D721Med (cell line): Measurements from ENCODE around the gene VPS52.

Experiments used
- DNase-seq: peaks from one replicate; pipeline ENCODE4 v3.0.0; 2011; ENCODE audit warnings: low spot score; ENCODE audit not compliant: insufficient read length
- FAIRE-seq: peaks from 2 replicates; lab custom pipeline; 2011; peaks lifted over from hg19 to GRCh38; lab: Jason Lieb, UNC
- TF ChIP-seq, protein P1 (sequence below): IDR thresholded peaks from 2 replicates; pipeline ENCODE4 v1.5.1; 2012; ENCODE audit warnings: mild to moderate bottlenecking, control low read depth; ENCODE audit not compliant: insufficient read depth; ENCODE audit errors: missing control alignments

VPS52 gene

DNA sequence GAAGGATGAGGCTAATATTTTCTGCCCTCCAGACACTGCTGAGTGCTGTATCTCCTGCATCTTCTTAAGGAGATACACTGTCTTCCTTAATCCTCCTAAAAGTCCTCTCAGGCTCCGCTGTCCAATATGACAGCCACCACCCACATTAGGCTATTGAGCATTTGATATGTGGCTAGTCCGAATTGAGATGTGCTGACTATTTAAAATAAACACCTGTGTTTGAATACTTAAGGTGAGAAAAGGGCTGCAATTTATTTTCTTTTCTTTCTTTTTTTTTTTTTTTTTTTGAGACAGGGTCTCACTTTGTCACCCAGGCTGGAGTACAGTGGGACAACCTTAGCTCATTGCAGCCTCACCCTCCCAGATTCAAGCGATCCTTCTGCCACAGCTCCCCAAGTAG is 30.2 kb upstream of the VPS52 start:
- TF ChIP-seq, protein P1, sequence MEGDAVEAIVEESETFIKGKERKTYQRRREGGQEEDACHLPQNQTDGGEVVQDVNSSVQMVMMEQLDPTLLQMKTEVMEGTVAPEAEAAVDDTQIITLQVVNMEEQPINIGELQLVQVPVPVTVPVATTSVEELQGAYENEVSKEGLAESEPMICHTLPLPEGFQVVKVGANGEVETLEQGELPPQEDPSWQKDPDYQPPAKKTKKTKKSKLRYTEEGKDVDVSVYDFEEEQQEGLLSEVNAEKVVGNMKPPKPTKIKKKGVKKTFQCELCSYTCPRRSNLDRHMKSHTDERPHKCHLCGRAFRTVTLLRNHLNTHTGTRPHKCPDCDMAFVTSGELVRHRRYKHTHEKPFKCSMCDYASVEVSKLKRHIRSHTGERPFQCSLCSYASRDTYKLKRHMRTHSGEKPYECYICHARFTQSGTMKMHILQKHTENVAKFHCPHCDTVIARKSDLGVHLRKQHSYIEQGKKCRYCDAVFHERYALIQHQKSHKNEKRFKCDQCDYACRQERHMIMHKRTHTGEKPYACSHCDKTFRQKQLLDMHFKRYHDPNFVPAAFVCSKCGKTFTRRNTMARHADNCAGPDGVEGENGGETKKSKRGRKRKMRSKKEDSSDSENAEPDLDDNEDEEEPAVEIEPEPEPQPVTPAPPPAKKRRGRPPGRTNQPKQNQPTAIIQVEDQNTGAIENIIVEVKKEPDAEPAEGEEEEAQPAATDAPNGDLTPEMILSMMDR, result no peak
- no peak for FAIRE-seq

DNA sequence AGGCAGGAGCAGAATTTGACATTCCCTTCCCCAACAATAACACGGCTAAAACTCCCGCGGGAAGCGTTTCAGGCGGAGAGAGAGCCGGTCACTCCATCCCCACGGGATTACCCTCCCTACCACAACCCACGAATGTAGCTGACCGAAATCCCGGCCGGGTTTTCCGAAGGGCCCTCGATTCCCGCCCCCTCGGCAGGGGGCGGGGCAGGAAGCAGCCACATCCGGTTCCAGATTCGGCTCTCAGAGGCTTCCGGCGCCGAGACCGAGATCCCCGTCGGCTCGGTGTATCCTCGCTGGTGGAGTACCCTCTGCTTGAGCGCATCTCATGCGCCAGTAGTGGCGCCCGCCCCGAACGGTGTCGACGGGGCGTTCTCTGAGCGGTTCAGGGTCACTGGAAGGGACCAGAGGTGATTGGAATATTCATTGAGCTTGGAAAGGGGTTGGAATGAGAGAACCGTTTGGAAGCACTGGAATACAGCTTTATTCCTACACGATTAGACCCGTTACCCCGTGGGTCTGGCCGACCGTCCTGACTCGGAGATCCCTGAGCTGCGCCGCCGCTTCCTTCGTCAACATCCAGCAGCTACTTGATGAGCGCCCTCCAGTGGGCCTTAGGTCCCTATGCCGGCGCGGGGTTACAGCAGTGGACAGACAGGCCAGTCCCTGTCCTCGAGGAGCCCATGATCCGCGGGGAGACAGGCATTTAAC is 27.7 kb upstream of the VPS52 start:
- peak; percentile 78 for DNase-seq
- TF ChIP-seq, protein P1, result peak; percentile 64
- FAIRE-seq, result no peak

More for the DNA sequence above, 30.2 kb upstream of the VPS52 start:
- no peak for DNase-seq

DNA sequence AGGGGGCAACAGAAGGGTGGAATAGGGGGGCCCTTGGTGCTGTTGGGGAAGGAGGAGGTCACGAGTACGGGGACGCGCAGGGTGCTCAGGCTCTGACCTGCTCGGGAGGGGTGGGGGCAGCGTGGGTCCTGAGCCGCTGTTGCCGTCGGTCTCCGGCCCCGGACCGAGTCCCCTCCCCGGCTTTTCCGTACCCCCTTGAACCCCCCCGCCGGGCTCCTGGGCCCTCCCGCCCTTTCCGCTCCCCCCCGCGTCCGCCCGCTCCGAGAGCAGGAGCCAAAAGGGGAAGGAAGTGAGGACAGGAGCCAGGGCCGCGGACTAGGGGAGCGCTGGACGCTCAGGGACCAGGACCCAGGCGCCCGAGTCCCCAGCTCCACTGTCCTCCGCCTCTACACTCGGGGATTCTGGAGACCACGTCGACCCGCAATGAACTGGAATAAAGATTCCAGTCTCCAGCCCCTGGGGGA is 27.1 kb upstream of the VPS52 start, which contains the start of gene RGL2:
TSS of gene RGL2 (minus strand) at position 170 of the 464 bp plus-strand sequence. CDS start 332 bp downstream, outside the sequence.
- no peak for DNase-seq
- TF ChIP-seq, protein P1, result no peak
- FAIRE-seq, result no peak

DNA sequence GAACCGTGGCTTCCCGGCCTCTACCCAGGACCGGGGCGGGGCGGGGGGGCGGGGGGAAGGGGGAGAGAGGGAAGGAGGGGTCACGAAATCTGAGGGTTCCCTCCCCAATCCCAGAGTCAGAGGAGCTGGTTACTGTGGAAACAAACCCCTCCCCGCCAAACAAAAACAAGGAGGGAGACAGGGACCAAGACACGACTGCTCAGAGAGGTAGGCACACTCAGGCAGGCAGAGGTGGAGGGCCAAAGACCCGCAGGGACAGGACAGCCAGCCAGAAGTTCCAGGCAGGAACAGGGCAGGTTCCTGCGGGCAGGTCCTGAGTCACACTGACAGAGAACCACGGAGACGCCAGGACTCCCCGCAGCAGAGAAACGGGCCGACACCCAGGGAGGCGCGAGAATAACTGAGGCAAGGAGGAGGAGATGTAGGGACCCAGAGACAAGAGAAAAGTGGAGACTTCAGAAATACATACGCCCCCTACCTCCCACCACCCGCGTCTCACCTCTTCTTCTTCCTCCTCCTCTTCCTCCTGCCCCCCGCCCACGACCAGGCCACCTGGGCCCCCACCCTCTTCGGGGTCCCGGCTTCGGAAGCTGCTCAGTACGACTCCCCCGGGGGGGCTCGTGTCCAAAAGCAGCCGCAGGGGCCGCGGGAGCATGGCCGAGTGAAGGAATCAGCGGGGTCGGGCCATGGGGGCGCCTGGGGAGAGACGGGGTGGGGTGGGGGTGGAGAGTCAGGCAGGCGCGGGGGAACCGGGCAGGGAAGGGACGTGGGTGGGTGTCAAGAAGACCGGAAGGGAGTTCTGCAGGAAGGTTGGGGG is 26.5 kb upstream of the VPS52 start:
- no peak for FAIRE-seq
- TF ChIP-seq, protein P1, result no peak
- no peak for DNase-seq

DNA sequence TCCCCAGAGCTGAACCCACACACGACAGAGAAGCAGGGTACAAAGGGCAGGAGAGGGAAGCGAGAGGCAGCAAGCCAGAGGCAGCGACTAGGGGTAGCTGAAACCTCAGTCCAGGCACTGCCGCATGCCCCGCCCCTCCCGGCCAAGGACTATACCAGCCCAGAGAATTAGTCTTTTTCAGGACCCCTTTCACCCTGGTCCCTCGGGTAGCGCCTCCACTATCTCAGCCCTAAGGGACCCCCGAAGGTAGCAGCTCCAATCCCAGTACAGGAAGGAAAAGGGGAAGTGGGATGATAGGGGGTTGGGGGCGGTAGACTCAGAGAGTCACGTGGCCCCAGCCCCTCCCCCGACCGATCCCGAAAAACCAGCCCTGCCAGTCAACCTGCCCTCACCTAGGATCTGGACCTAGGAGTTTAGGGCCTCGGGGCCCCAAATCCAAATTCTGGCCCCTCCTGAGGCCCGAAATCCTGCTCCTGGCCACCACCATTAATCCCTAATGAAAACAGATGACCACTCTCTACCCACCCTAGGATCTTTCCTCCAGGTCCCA is 25.8 kb upstream of the VPS52 start:
- TF ChIP-seq, protein P1, result no peak
- DNase-seq (no peak), FAIRE-seq (no peak)

DNA sequence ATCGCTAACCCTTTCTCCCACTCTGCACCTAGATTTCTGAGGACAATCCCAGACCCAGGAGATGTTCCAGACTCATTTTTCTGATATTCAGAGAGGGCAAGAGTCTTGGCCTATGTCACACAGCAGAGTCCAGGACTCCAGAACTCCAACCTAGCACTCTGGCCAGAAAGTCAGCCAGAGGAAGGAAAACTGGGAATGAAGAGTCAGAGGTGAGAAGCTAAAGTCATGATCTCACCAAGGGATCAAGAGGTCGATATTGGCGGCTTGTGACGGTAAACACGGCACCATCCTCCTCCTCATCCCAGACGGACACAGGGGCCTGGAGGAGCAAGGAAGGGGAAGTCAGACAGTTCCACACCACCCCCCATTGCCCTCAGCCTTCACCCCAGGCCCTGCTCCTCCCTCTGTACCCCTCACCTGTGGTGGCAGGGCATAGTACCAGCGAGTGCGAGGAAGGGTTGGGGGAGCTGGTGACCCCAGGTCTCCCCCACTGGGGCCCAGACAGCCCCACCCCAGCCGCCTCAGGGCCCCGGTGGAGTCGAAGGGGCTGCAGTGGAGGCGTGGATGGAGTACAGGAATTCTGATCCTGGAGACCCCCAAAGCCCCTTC is 25.2 kb upstream of the VPS52 start:
- TF ChIP-seq, protein P1, result no peak
- no peak for DNase-seq
- no peak for FAIRE-seq
